GM18511 (cell line): ENCODE data around the gene CEP85L.
"Not testable (repeated sequence)": the region's sequence is repeated elsewhere in the genome, so short reads cannot be mapped to it uniquely, and the experiment has no call there.

ENCODE experiments used
- ATAC-seq: cut with Tn5 transposase; IDR thresholded peaks from one replicate; pipeline ENCODE4 v1.9.1; 2021; ENCODE audit warnings: mild to moderate bottlenecking, moderate library complexity; ENCODE audit not compliant: unreplicated experiment

Gene CEP85L

DNA sequence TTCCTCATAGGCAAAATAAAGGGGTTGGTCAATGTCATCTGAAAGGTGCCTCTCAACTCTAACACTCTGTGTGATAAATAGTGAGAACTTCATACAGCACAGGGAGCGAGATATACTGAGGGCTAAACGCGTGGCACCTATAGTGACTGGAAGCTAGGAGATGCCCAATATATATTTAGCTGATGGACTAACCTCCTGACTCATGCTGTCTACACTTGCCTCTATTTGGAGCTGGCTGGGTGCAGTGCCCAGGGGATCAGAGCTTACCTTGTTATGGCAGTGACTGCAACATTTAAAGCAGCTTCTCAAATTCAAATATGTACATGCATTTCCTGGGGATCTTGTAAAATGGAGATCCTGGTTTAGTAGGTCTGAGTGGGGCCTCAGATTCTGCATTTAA, 214.9 kb downstream of the CEP85L start:
- ATAC-seq, result no peak

DNA sequence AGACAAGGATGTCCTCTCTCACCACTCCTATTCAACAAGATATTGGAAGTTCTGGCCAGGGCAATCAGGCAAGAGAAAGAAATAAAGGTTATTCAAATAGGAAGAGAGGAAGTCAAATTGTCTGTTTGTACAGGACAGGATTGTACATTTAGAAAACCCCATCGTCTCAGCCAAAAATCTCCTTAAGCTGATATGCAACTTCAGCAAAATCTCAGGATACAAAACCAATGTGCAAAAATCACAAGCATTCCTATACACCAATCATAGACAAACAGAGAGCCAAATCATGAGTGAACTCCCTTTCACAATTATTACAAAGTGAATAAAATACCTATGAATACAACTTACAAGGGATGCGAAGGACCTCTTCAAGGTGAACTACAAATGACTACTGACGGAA, 217.2 kb downstream of the CEP85L start:
- ATAC-seq, result not testable (repeated sequence)

DNA sequence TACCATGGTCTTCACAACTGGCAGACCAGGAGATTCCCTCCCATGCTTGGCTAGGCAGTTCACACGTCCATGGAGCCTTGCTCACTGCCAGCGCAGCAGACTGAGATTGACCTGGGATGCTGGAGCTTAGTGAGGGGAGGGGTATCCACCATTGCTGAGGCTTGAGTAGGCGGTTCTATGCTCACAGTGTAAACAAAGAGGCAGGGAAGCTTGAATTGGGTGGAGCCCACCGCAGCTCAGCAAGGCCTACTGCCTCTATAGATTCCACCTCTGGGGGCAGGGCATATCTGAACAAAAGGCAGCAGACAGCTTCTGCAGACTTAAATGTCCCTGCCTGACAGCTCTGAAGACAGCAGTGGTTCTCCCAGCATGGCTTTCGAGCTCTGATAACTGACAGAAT, 230.1 kb downstream of the CEP85L start:
- not testable (repeated sequence) for ATAC-seq

DNA sequence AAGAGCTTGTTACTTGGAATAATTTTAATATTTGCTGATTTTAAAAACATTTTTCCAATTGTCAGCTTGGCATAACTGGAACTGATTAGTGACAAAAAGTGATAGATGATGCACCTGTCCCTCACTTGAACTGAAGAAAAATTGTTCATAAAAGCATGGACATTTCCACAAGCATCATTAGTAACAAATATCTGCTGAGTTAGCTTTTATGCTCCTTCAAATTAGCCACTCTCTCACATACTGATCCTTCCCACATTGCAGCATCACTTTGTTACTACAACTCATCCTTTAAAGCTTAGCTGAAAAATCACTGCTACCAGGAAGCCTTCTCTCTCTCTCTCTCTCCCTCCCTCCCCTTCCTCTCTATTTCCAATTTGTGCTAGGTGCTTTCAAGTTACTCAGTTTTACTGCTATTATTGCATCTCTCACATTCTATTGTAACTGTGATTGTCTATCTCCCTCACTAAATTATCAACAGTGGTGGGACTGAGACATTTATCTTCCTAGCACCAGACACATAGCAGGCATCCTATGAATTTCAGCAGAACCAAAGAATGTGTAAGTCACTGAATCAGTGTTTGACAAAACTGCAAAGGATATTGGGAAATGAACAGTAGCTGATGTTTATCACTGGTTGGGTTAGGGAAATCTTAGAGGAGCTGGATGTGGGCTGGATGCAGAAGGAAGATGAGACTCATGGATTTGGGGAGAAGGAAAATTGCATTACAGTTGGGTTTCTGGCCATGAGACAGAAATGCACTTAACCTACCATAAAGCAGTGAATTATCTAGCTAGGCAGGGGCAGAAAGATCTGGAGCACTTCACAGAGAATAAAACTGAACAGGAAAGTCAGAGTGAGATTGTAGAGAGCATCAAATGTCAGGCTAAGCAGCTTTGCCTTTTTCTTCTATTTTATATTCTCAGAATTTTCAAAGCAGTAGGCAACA, 231.7 kb downstream of the CEP85L start:
- no peak for ATAC-seq
